Stomach (tissue), 4 donors: ENCODE measurements around the gene JOSD1.

ENCODE experiments used
- CTCF ChIP-seq, 7 experiments: fragments of 450-650 bp in 4 of 7; fragments of 200-600 bp in 3 of 7; sonication (generic) in 3 of 7; IDR thresholded peaks; one replicate each; pipeline ENCODE4 v1.5.1; 2016 to 2019; ENCODE audit warnings: antibody characterized with exemption in 7 of 7, control low read depth in 2 of 7, mild to moderate bottlenecking in 1 of 7
- POLR2A ChIP-seq, 4 donors: fragments of 450-650 bp; IDR thresholded peaks; one replicate each; pipeline ENCODE4 v1.6.1; 2016; ENCODE audit warnings: antibody characterized with exemption in 4 of 4, control low read depth in 2 of 4, mild to moderate bottlenecking in 1 of 4, moderate library complexity in 1 of 4

- no peak for TF ChIP-seq CTCF (IDR thresholded peaks at IDR 0.05)
- no peak for TF ChIP-seq POLR2A (IDR thresholded peaks at IDR 0.05)
Measured at GRCh38 chr22:38699784-38700183, 959 bp downstream of the JOSD1 start.
